ENCODE data around the gene WHRN. TPM values are rescaled to one million over a fixed set of nuclear protein-coding genes. Genes with fewer than 3 reads are reported as not detected.

Gene WHRN
- total and polyA plus RNA-seq, 9 of the 15 experiments (the other 6 are each of a cell fraction or from before 2014, with no cell fraction given) = 0.31 to 14.1 (median 3.0) TPM

- ChIA-PET POLR2A (interaction anchor here (0.6 kb wide), 1 partner anchor 122 kb away, joined by 4 read pairs; no protein-coding TSS in a partner anchor), CTCF (ENCODE audit: low intra/inter-chr PET ratio) (no interaction called here)
- H3K9ac ChIP-seq (ENCODE audit: insufficient read depth in 1 of 2, low read depth in 2 of 2, low read length in 2 of 2) = no peak overlapping the region
- no peaks in the 10 kb centered on the region for H4K20me1 ChIP-seq (replicated peaks; ENCODE audit: control insufficient read depth, insufficient read depth, low read length)
- no peaks in the 10 kb centered on the region for H3K36me3 ChIP-seq (ENCODE audit: control insufficient read depth, insufficient read depth, low read length)
- no peak for ATAC-seq
- no TSS peak for BruUV-seq (replicated peaks)
- in situ Hi-C loops (cut with MboI) = no loop called here
- 3% methylated on average over 3 of the region's 3 CpGs for WGBS (ENCODE audit: insufficient coverage, low coverage, missing lambda C conversion rate)
- no peak for TF ChIP-seq ZBTB12 (CRISPR knock-in tag; IDR thresholded peaks at IDR 0.05)
- no peak for TF ChIP-seq TBL1XR1 (IDR thresholded peaks at IDR 0.05; ENCODE audit: low read length in 2 of 2)
- no peak for TF ChIP-seq ZNF140 (CRISPR knock-in tag; IDR thresholded peaks at IDR 0.05)
- TF ChIP-seq ZNF277 (CRISPR knock-in tag; IDR thresholded peaks at IDR 0.05; ENCODE audit: borderline replicate concordance) = no peak
- no peak for TF ChIP-seq PHF20 (IDR thresholded peaks at IDR 0.05; ENCODE audit: partially characterized antibody)
- no peak for TF ChIP-seq THRA (IDR thresholded peaks at IDR 0.05)
- TF ChIP-seq ZNF589 (CRISPR knock-in tag; IDR thresholded peaks at IDR 0.05; ENCODE audit: low read depth) = no peak
- TF ChIP-seq SRSF9 (IDR thresholded peaks at IDR 0.05; ENCODE audit: borderline replicate concordance, low read depth, low read length) = no peak
- H3K27ac ChIP-seq (ENCODE audit: extremely low read depth, low read depth, low read length) = no peak overlapping the region
- no peak for DNase-seq (ENCODE audit: extremely low read depth in 1 of 4, low spot score in 3 of 4)
- H3K27me3 ChIP-seq (ENCODE audit: control insufficient read depth in 2 of 2, insufficient read depth in 2 of 2, low read length in 2 of 2) = peaks cover 3 to 17% of the 10 kb centered on the region in 2 experiments
- FAIRE-seq = no peak
- no peaks in the 10 kb centered on the region for H3K4me1 ChIP-seq (replicated peaks in 1 of 2; ENCODE audit: control insufficient read depth in 2 of 2, insufficient read depth in 2 of 2, low read length in 2 of 2)
- intact Hi-C loops (cut with micrococcal nuclease) = no loop called here
- no peaks in the 10 kb centered on the region for H3K9me3 ChIP-seq (replicated peaks; ENCODE audit: control insufficient read depth, insufficient read depth, low read depth, low read length)
- H3K9me1 ChIP-seq (ENCODE audit: control insufficient read depth, insufficient read depth, low read length) = no peaks in the 10 kb centered on the region
- no peak overlapping the region for H3K4me2 ChIP-seq (ENCODE audit: insufficient read depth, low read length)
- no peaks in the 10 kb centered on the region for H3K79me2 ChIP-seq (ENCODE audit: control insufficient read depth, insufficient read depth, low read length)
- H3K4me3 ChIP-seq = no peak overlapping the region
- no peak overlapping the region for H2AFZ ChIP-seq (ENCODE audit: low read depth, low read length)
Observed at GRCh38 chr9:114525513-114525912, 20.2 kb upstream of the WHRN start.

All from K562 (cell line).